ENCODE measurements around the gene PSMG1.

Gene PSMG1

DNA sequence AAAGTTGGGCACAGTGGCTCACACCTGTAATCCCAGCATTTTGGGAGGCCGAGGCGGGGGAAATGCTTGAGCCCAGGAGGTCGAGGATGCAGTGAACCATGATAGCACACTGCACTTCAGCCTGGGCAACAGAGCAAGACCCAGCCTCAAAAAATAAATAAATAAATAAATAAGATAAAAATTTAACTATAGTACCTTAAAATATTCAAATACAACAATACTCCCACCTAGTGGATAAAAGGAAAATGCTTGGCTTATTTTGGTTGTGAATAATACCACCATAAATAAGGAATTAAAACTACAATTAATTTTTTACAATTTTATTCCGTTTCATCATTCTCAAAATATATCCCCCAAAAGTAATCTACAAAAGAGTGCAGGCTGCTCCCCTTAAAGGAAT, 8.1 kb downstream of the PSMG1 start:
- no peak for DNase-seq (ENCODE audit: extremely low read depth, insufficient read length)
- H3K36me3 ChIP-seq (ENCODE audit: control insufficient read depth, insufficient read depth, low read length), result peaks cover 17% of the 10 kb centered on the region
- H3K27me3 ChIP-seq (replicated peaks; ENCODE audit: control insufficient read depth, insufficient read depth, low read length), result no peaks in the 10 kb centered on the region
- no peak overlapping the region for H3K4me3 ChIP-seq (replicated peaks; ENCODE audit: low read depth, low read length)
- TF ChIP-seq, protein P1, sequence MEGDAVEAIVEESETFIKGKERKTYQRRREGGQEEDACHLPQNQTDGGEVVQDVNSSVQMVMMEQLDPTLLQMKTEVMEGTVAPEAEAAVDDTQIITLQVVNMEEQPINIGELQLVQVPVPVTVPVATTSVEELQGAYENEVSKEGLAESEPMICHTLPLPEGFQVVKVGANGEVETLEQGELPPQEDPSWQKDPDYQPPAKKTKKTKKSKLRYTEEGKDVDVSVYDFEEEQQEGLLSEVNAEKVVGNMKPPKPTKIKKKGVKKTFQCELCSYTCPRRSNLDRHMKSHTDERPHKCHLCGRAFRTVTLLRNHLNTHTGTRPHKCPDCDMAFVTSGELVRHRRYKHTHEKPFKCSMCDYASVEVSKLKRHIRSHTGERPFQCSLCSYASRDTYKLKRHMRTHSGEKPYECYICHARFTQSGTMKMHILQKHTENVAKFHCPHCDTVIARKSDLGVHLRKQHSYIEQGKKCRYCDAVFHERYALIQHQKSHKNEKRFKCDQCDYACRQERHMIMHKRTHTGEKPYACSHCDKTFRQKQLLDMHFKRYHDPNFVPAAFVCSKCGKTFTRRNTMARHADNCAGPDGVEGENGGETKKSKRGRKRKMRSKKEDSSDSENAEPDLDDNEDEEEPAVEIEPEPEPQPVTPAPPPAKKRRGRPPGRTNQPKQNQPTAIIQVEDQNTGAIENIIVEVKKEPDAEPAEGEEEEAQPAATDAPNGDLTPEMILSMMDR (IDR thresholded peaks at IDR 0.05; ENCODE audit: insufficient read depth, low read length, poor library complexity, severe bottlenecking), result no peak

DNA sequence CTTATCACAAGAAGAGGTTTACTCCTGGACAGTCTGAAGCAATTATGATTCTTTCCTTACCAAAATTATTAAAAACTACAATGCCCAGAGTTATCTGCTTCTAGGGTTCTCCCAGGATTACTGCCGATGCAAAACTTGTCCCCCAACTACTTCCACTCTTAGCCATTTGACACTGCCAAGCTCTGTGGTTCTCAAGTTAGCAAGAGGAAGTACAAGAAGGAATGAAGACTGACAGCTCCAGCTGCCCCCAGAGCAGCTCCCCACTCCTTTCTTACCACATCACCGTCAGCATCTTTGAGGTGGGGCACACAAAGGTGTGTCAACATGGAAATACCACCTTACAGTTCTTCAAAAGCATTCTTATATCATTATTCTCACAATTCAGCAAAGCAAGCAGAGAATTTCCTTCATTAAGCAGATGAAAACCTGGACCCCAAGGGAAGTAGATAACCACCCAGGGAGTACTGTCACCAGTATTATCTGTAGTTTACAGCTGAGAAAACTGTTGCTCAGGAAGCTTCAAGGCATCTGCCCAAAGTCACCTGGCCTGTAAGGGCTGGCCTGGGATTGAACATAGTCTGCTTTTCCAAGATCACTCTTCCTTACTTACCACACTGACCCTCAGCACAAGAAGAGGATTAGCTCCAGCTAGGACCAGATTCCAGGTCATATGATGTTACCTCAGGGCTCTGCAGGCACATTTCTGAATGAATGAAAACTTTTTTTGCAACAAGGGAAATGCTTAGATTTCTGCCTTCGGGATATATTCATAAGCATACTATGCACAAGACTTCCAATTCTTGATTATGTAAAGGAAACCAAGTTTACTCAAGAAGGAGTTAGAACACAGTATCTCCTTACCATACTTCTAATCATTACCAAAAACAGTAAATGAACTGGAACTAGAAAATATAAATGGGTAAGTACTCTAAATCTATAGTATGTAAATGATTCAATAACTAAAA, 9.3 kb downstream of the PSMG1 start:
- TF ChIP-seq, protein P1 (IDR thresholded peaks at IDR 0.05; ENCODE audit: insufficient read depth, low read length, poor library complexity, severe bottlenecking), result no peak
- DNase-seq (ENCODE audit: extremely low read depth, insufficient read length), result no peak
- Histone ChIP-seq H3K36me3 (ENCODE audit: control insufficient read depth, insufficient read depth, low read length) (peaks cover 14% of the 10 kb centered on the region), H3K27me3 (replicated peaks; ENCODE audit: control insufficient read depth, insufficient read depth, low read length) (no peaks in the 10 kb centered on the region), H3K4me3 (replicated peaks; ENCODE audit: low read depth, low read length) (no peak overlapping the region)

DNA sequence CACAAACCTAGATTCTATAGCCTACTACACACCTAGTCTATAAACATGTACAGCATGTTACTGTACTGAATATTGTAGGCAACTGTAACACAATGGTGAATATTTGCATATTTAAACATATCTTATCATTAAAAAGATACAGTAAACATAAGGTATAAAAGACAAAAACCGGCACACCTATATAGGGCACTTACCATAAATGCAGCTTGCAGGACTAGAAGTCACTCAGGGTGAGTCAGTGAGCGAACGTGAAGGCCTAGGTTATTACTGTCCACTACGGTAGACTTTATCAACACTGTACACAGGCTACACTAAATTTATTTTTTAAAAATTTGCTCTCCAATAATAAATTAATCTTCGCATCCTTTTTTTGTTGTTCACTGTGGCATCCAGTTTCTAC, 13.3 kb downstream of the PSMG1 start:
- Histone ChIP-seq H3K27me3 (replicated peaks; ENCODE audit: control insufficient read depth, insufficient read depth, low read length) (no peaks in the 10 kb centered on the region), H3K4me3 (replicated peaks; ENCODE audit: low read depth, low read length) (no peak overlapping the region), H3K36me3 (ENCODE audit: control insufficient read depth, insufficient read depth, low read length) (peaks cover 7% of the 10 kb centered on the region)
- TF ChIP-seq, protein P1 (IDR thresholded peaks at IDR 0.05; ENCODE audit: insufficient read depth, low read length, poor library complexity, severe bottlenecking), result no peak
- no peak for DNase-seq (ENCODE audit: extremely low read depth, insufficient read length)

DNA sequence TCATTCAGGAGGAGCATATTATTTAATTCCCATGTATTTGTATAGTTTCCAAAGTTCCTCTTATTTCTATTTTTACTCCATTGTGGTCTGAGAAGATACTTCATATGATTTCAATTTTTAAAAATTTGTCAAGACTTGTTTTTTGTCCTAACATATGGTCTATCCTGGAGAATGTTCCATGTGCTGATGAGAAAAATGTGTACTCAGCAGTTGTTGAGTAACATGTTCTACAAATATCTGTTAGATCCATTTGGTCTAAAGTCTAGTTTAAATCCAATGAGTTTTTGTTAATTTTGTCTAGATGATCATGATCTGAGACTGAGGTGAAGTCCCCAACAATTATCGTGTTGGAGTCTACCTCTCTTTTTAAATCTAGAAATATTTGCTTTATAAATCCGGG, 14.5 kb downstream of the PSMG1 start:
- TF ChIP-seq, protein P1 (IDR thresholded peaks at IDR 0.05; ENCODE audit: insufficient read depth, low read length, poor library complexity, severe bottlenecking), result no peak
- no peak for DNase-seq (ENCODE audit: extremely low read depth, insufficient read length)
- Histone ChIP-seq H3K27me3 (replicated peaks; ENCODE audit: control insufficient read depth, insufficient read depth, low read length) (no peaks in the 10 kb centered on the region), H3K4me3 (replicated peaks; ENCODE audit: low read depth, low read length) (no peak overlapping the region), H3K36me3 (ENCODE audit: control insufficient read depth, insufficient read depth, low read length) (peaks cover 5% of the 10 kb centered on the region)

DNA sequence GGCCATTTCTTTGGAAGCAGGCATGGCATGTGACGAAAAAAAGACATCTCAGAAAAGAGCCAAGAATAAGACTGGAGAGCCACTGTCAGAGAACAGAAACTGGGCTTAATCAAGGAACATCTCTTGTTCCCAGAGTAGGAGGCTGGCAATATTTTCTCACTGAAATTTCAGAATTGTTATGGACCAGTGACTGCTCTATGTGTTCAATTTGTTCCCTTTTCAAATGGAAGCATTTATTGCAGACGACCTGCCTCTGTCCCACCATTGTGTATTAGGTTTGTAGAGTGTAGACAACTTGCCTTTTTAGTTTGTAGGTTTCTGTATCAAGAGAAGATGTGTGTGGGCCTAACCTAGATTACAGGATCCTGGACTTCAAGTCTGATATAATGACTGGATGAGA, 18.7 kb downstream of the PSMG1 start:
- Histone ChIP-seq H3K4me3 (replicated peaks; ENCODE audit: low read depth, low read length) (no peak overlapping the region), H3K36me3 (ENCODE audit: control insufficient read depth, insufficient read depth, low read length) (no peaks in the 10 kb centered on the region), H3K27me3 (replicated peaks; ENCODE audit: control insufficient read depth, insufficient read depth, low read length) (no peaks in the 10 kb centered on the region)
- TF ChIP-seq, protein P1 (IDR thresholded peaks at IDR 0.05; ENCODE audit: insufficient read depth, low read length, poor library complexity, severe bottlenecking), result no peak
- DNase-seq (ENCODE audit: extremely low read depth, insufficient read length), result no peak

Data from GM06990 (cell line).